GM18508 (cell line): ENCODE measurements around the gene ZBTB7B.

Source experiments
- ATAC-seq: cut with Tn5 transposase; IDR thresholded peaks from one replicate; pipeline ENCODE4 v1.9.1; 2021; ENCODE audit warnings: moderate number of reproducible peaks; ENCODE audit not compliant: insufficient read depth, unreplicated experiment

ZBTB7B gene

DNA sequence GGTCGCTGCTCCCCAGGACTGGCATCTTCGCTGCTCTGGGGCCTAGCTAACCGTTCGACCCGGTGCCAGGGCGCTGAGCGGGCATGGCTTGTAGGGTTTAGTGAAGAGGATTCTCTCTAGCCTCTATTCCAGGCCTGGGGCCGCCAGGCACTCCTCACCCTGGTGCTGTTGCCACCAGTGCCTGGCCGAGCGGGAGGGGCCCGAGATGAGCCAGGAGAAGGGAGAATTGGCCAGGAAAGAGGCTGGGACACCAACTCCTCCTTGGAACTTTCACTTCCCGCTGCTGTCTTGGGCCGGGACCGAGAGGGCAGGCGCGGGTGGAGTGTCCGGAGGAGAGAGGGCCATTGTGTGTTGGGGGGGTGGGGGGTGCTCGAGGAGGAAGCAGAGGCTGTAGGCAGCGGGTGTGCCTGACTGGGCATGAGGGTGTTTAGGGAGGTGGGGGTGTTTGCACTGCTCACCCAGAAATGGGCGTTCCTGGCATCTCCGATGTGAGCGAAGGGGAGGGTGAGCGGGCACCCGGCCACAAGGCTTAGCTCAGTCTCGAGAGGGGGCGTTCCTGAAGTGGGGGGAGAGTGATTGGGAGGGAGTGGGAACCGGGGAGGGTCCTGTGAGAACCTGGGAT lies 49.3 kb downstream of the ZBTB7B start:
- no peak for ATAC-seq

DNA sequence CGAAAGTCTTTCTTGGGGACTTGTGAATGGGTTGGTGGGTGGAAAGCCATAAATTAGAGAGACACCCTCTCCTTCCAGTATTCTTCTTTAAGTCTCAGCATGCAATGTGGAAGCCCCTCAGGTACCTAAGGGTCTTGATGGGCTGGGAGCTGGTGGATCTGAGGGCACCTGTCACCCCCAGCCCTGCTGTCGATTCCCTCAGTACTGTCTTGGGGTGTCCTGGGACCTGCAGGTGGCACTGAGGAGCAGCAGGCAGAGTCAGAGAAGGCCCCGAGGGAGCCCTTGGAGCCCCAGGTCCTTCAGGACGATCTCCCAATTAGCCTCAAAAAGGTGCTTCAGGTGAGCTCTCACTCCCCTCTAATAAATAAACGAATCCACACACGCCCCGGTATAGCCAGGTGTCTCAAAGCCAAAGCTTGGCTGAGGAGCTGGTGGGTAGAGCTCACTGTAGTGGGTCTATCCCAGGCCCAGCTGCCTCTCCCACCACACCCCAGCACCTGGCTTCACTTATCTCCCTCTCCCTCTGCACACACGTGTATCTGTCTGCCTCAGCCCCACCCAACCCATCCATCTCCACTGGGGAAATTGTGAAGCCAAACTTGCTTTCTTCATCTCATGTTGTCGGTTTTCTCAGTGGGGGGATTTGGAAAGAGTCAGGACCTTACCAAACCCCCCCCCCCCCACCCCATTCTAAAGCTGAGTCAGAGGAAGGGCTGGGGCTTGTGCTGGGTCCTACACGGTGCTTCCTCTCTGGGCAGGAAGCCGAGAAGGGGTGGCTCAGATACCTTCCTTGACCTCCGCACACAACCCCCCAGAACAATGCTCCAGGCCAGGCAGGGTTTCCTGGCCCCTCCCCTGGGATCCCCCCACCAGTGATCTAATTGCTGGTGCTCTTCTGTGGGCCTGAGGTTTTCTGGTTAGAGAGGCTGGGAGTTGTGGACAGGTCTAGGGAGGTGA lies 50.1 kb downstream of the ZBTB7B start:
- no peak for ATAC-seq

DNA sequence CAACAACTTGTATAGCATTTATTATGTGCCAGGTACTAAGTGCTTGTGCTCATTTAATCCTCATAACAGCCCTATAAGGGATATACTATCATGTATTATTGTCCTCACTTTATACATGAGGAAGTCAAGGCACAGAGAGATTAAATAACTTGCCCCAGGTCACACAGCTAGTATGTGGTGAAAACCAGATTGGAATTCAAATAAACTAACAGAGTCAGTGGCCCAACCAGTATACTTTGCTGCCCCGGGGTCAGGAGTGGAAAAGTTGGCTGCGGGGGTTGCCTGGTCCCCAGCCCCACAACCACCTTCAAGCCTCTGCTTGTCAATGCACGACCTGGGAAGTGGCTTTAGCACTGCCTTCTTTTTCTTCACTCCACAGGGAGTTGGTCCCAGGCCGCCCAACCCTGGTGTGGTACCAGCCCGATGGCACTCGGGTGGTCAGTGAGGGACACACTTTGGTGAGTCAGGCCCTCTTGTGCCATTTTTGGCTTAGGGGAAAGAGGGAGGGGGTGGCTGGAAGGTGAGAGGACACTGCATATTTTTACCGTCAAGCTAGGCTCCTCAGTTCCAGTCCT lies 51.0 kb downstream of the ZBTB7B start:
- ATAC-seq, result no peak

DNA sequence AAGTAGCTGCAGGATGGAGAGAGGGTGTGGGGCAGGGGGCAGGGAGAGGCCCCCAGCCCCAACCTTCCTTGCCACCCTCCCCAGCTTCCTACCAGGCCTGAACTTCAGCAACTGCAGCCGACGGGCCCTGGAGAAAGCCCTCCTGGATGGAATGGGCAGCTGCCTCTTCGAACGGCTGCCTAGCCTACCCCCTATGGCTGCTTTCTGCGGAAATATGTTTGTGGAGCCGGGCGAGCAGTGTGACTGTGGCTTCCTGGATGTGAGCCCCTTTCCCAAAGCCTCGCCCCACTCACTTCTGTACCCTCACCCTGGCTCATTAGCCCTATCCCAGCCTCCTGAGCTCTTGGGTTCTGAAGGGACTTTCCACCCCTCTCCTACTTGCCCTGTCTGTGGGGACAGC lies 54.5 kb downstream of the ZBTB7B start:
- no peak for ATAC-seq

DNA sequence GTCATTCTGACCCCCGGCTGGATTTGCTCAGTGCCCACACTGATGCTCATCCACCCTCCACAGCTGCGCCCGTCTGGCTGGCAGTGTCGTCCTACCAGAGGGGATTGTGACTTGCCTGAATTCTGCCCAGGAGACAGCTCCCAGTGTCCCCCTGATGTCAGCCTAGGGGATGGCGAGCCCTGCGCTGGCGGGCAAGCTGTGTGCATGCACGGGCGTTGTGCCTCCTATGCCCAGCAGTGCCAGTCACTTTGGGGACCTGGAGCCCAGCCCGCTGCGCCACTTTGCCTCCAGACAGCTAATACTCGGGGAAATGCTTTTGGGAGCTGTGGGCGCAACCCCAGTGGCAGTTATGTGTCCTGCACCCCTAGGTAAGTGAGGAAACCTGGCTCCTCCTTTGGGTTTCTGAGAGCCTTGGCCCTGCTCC lies 55.2 kb downstream of the ZBTB7B start:
- ATAC-seq, result no peak

DNA sequence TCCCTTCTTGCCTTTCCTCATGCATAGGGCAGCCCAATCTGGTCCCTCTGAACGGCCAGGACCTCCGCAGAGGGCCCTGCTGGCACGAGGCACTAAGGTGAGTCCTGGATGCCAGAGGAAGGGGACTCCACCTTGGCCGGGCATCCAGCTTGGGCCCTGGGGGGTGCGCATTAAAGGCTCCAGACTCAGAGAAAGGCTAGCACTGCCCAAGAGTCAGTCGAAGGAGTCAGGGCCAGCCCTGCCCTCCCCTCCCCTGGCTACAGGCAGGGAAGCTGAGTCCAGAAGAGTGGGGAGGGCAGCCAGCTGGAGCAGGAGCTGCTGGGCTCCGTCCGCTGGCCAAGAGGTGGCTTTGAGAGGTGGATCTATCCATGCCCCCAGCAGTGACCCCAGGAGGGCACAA lies 58.1 kb downstream of the ZBTB7B start:
- no peak for ATAC-seq

DNA sequence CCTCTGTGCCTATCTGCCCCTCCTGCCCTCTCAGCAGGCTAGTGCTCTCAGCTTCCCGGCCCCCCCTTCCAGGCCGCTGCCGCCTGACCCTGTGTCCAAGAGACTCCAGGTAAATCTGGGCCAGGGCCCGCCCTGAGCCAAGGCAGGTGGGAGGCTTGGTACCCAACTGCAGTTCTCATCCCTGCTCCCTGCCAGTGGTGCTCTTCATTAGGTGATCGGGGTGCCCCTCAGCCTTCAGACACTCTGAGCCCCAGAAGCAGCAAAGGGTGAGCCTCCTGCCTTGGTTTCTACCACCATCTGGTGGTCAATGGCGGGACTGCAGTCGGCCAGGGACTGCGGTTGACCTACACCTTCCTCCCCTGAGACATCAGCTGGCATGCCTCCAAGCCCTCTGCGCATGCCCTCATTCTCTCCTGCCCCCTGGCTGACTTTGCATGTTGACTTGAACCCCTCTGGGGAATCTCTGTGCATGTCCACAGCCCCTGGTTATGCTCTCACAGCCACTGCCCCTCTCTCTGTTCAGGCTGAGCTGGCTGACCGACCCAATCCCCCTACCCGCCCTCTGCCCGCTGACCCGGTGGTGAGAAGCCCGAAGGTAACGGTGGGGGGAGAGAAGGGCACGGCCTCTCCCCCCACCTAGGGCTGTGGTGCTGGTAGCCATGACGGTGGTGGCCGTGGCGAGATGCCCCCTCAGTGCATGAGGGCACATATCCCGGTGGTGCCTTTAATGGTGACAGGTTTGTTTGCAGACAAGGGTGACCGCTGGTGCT lies 59.0 kb downstream of the ZBTB7B start:
- no peak for ATAC-seq

DNA sequence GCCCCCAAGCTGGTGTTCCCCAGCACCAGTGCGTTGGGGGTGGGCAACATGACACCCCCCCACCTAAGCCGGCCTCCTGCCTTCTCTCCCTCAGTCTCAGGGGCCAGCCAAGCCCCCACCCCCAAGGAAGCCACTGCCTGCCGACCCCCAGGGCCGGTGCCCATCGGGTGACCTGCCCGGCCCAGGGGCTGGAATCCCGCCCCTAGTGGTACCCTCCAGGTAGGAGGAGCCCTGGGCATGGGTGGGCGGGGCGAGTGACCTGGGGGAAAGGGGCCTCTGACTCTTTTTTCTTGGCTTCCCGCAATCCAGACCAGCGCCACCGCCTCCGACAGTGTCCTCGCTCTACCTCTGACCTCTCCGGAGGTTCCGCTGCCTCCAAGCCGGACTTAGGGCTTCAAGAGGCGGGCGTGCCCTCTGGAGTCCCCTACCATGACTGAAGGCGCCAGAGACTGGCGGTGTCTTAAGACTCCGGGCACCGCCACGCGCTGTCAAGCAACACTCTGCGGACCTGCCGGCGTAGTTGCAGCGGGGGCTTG lies 59.6 kb downstream of the ZBTB7B start:
- ATAC-seq, result no peak

DNA sequence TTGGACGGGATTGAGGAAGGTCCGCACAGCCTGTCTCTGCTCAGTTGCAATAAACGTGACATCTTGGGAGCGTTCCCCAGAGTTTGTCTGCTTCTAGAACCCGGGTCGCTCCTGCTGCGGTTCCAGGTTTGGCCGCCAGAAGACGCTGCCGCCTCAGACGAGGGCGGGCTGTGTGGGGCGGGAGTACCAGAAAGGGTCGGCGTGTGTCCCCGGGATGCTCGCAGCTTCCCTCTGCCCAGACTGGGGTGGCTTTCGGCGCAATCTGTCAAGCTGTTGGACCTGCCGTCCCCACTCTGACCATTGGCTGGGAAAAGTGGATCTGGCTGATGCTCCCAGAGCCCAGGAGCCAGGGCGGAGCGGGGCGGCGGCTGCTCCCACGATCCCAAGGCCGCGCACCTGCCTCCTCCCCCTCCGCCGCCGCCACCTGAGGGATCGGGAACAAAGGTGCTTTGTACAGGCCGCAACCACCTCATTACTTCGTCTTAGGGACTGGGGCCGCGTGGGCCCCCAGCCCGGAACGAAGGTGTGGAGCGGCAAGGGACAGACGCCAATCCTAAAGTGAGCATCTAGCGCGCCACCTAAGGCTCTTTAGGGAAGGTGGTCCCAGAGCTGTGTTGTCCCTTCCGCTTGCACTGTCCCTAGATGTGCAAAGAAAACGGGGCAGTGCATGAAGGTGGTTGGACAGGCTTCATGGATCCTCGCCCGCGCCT lies 60.3 kb downstream of the ZBTB7B start:
- ATAC-seq, result no peak

DNA sequence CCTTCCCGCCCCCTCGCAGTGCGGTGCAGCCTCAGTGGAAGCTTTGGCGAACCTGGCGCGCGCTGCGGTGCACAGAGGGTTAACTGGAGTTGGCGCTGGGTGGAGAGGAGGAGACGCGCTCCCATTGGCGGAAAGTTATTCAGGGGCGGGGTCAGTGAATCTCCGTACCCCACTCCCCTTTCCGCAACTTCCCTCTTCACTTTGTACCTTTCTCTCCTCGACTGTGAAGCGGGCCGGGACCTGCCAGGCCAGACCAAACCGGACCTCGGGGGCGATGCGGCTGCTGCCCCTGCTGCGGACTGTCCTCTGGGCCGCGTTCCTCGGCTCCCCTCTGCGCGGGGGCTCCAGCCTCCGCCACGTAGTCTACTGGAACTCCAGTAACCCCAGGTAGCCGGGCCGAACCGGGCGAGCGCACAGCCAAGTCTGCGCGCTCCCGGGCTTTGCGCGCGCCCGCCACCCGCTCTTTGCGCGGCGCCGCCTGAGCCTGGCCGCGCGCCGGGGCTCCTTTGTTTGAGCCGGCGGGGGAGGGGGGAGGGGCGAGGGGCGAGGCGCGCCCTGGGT lies 61.0 kb downstream of the ZBTB7B start, which contains the start of gene EFNA4:
Gene EFNA4 (plus strand): TSS at position 191 of the 561 bp plus-strand sequence. CDS start 84 bp downstream, at position 275.
- ATAC-seq, result peak; percentile 49

DNA sequence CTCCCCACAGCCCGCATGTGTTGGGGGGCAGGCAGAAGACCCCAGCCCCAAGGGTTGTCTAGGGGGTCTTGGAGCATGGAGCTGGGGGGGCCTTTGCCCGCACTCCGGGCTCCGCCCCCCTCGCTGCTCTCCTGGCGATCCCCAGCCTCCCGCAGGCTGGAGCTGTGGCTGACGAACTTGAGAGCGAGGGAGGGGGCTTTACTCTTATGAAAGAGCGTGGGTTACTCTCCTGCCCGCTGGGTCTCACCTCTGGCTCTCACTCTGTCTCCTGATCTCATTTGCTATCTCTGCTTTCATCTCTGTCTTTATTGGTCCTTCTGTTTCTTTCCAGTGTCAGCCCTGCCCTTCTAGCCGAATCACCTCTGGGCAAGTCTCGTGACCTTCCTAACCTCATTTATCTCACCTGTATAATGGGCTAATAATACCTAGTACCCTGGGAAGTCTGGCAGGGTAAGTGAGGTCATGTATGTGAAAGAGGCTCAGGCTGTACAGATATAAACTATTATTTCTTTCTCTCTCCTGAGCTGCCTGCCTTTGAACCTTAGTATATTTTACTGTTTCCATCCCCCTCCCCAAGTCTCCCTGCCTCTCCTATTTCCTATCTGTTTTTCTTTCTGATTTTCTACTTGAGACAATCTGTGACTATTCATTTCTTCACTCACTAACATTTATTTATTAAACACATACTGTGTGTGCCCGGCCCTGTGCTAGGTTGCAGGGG lies 61.7 kb downstream of the ZBTB7B start:
- no peak for ATAC-seq

DNA sequence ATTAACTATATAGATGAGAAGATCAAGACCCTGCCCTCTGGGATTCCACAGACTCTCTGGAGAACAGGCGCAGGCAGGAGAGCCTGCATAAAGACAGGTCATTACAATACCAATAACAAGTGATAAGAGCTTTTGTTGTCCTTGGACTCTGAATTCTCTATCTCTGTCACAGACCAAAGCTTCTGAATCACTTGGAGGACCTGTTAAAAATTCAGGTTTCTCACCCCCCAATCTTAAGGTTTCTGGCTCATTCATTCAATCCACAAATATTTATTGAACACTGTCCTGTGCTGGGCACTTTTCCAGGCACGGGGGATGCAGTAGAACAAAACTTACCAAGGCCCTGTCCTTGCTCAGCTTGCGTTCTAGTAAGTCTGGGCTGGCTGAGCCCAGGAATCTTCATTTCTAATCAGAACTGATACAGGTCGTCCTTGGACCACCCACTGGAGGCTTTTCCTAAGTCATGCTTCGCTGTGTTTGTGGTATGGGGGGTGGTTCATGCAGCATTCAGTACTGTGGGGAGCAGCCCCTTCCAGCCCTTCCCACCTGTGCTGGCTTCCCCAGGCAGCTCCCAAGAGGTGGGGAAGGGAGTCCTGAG lies 62.3 kb downstream of the ZBTB7B start:
- no peak for ATAC-seq

DNA sequence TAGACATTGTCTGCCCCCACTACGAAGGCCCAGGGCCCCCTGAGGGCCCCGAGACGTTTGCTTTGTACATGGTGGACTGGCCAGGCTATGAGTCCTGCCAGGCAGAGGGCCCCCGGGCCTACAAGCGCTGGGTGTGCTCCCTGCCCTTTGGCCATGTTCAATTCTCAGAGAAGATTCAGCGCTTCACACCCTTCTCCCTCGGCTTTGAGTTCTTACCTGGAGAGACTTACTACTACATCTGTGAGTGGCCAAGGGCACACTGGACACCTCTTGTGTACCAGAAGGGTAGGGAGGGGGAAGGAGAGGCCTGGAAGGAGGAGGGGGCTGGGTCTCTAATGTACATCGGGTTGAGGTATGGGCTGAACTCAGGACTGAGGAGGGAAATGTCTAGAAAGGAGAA lies 64.2 kb downstream of the ZBTB7B start:
- ATAC-seq, result no peak
